HEK293 (cell line): Measurements from ENCODE around the gene PODN.

Experiments used
- CTCF ChIP-seq: fragments of 450-650 bp; formaldehyde crosslinking; IDR thresholded peaks from 2 replicates; pipeline ENCODE4 v1.5.1; 2016; ENCODE audit warnings: missing biosample characterization, missing genetic modification characterization
- REST ChIP-seq: fragments of 450-650 bp; formaldehyde crosslinking; IDR thresholded peaks from 2 replicates; pipeline ENCODE4 v1.5.1; 2016; ENCODE audit warnings: missing biosample characterization, missing genetic modification characterization

- TF ChIP-seq CTCF (tag by site-specific recombination) = no peak
- TF ChIP-seq REST (tag by site-specific recombination) = no peak
Measured at GRCh38 chr1:53116307-53116810, 54.3 kb downstream of the PODN start.
